HG03175 (cell line): ENCODE measurements around the gene LINGO3.

Source experiments
- ATAC-seq: cut with Tn5 transposase; IDR thresholded peaks from one replicate; pipeline ENCODE4 v1.9.1; 2021; ENCODE audit warnings: mild to moderate bottlenecking, moderate library complexity; ENCODE audit not compliant: unreplicated experiment

Gene LINGO3

GRCh38 chr19:2269244-2270156, 38.5 kb downstream of the LINGO3 start:
- ATAC-seq, result peak; percentile 67

- ATAC-seq, result no peak
Observed at GRCh38 chr19:2268861-2269243, 39.1 kb downstream of the LINGO3 start.

GRCh38 chr19:2268480-2268830, 39.5 kb downstream of the LINGO3 start:
- no peak for ATAC-seq

GRCh38 chr19:2266183-2266993, 41.6 kb downstream of the LINGO3 start:
- no peak for ATAC-seq

GRCh38 chr19:2261438-2262172, 46.3 kb downstream of the LINGO3 start:
- ATAC-seq, result no peak

- no peak for ATAC-seq
Observed at GRCh38 chr19:2260341-2260805, 47.6 kb downstream of the LINGO3 start.

- no peak for ATAC-seq
Observed at GRCh38 chr19:2259336-2259735, 48.6 kb downstream of the LINGO3 start.
